ENCODE results near the gene SLC9A7. TPM values are rescaled to one million over a fixed set of nuclear protein-coding genes. Genes with fewer than 3 reads are reported as not detected.

Gene SLC9A7
- total and polyA plus RNA-seq, 12 donors = 2.3 to 22.8 (median 12.4) TPM

GRCh38 chrX:46553935-46554334 is 205.0 kb downstream of the SLC9A7 start:
- no peaks in the 10 kb centered on the region for H3K4me1 ChIP-seq (replicated peaks in 1 of 2)
- intact Hi-C loops (cut with DNase I) = no loop called here
- WGBS, 4 donors = 80 to 98% (median 92%) methylated on average over 5 of the region's 5 CpGs
- H3K27me3 ChIP-seq = no peaks in the 10 kb centered on the region
- DNase-seq = no peak
- no peak overlapping the region for H3K4me3 ChIP-seq
- no peak overlapping the region for H3K27ac ChIP-seq
- TF ChIP-seq POLR2A (IDR thresholded peaks at IDR 0.05) (no peak), CTCF (IDR thresholded peaks at IDR 0.05) (no peak)
- no peaks in the 10 kb centered on the region for H3K36me3 ChIP-seq (replicated peaks in 1 of 2)
- no peaks in the 10 kb centered on the region for H3K9me3 ChIP-seq (replicated peaks in 1 of 3)

GRCh38 chrX:46551494-46552128 is 207.3 kb downstream of the SLC9A7 start:
- Histone ChIP-seq H3K27me3 (no peaks in the 10 kb centered on the region), H3K36me3 (replicated peaks in 1 of 2) (no peaks in the 10 kb centered on the region), H3K4me1 (replicated peaks in 1 of 2) (peaks cover 0 to 7% of the 10 kb centered on the region in 2 donors), H3K4me3 (no peak overlapping the region), H3K27ac (no peak overlapping the region), H3K9me3 (replicated peaks in 1 of 3) (no peaks in the 10 kb centered on the region)
- DNase-seq = no peak
- TF ChIP-seq POLR2A (IDR thresholded peaks at IDR 0.05) (no peak), CTCF (IDR thresholded peaks at IDR 0.05) (no peak)
- intact Hi-C loops (cut with DNase I) = no loop called here
- 57 to 100% (median 78%) methylated on average over 1 to 8 of the region's 8 CpGs for WGBS, 4 donors

- 64 to 88% (median 73%) methylated on average over 1 of the region's 1 CpG for WGBS, 4 donors
- Histone ChIP-seq H3K4me3 (no peak overlapping the region), H3K36me3 (replicated peaks in 1 of 2) (no peaks in the 10 kb centered on the region), H3K9me3 (replicated peaks in 1 of 3) (no peaks in the 10 kb centered on the region), H3K4me1 (replicated peaks in 1 of 2) (peaks cover 0 to 13% of the 10 kb centered on the region in 2 donors), H3K27ac (no peak overlapping the region), H3K27me3 (no peaks in the 10 kb centered on the region)
- intact Hi-C loops (cut with DNase I) = no loop called here
- TF ChIP-seq POLR2A (IDR thresholded peaks at IDR 0.05) = no peak
- TF ChIP-seq CTCF (IDR thresholded peaks at IDR 0.05) = no peak
- no peak for DNase-seq
Observed at GRCh38 chrX:46549914-46550313, 209.0 kb downstream of the SLC9A7 start.

Small RNA genes within 50 kb of the gene (small RNA-seq; reads per million reads assigned to genes)
- gene RF00017 = 0 reads per million in 2 donors

Other genes starting within 250 kb of the SLC9A7 start
- 10 to 100 TPM in 1 of 9 donors, 1 to 10 TPM in 8; 2.1 to 16.3 (median 4.8) TPM for gene ZNF674, start 213.7 kb downstream of the SLC9A7 start, total RNA-seq
- 1 to 10 TPM in 2 of 3 donors, under 1 TPM in 1; 0.71 to 3.6 (median 1.9) TPM for gene ZNF674, start 213.7 kb downstream of the SLC9A7 start, polyA plus RNA-seq
- gene CHST7, start 185.4 kb downstream of the SLC9A7 start, total RNA-seq = 10 to 100 TPM in 4 of 9 donors, 1 to 10 TPM in 5; 1.4 to 24.1 (median 6.6) TPM
- 1 to 10 TPM; 1.8 to 2.8 (median 2.2) TPM for gene CHST7, start 185.4 kb downstream of the SLC9A7 start, polyA plus RNA-seq
- gene RP2, start 77.9 kb upstream of the SLC9A7 start, total RNA-seq = 10 to 100 TPM in 7 of 9 donors, 1 to 10 TPM in 2; 5.9 to 20.2 (median 11.9) TPM
- gene RP2, start 77.9 kb upstream of the SLC9A7 start, polyA plus RNA-seq = 10 to 100 TPM in 1 of 3 donors, 1 to 10 TPM in 2; 3.0 to 12.8 (median 4.4) TPM
- 10 to 100 TPM; 15.7 to 39.5 (median 19.2) TPM for gene JADE3, start 153.3 kb upstream of the SLC9A7 start, total RNA-seq
- 10 to 100 TPM in 1 of 3 donors, 1 to 10 TPM in 2; 2.8 to 26.9 (median 5.9) TPM for gene JADE3, start 153.3 kb upstream of the SLC9A7 start, polyA plus RNA-seq

All from adrenal gland (tissue), 12 donors.